HFFc6 (cell line): ENCODE results near the gene GPBP1. TPM values are rescaled to one million over a fixed set of nuclear protein-coding genes. Genes with fewer than 3 reads are reported as not detected.

ENCODE experiments used
- DNase-seq: peaks from one replicate; pipeline ENCODE4 v3.0.0-alpha.2; 2018
- H3K27ac Mint-ChIP-seq: 2 replicates; pipeline ENCODE4 v1.8.0; 2020; ENCODE audit warnings: mild to moderate bottlenecking, mixed read lengths
- H3K27me3 Mint-ChIP-seq: 2 replicates; pipeline ENCODE4 v1.8.0; 2021; ENCODE audit warnings: mild to moderate bottlenecking, moderate library complexity, mixed read lengths; ENCODE audit not compliant: insufficient read depth
- H3K36me3 Mint-ChIP-seq: 2 replicates; pipeline ENCODE4 v1.8.0; 2021; ENCODE audit warnings: low read depth, mixed read lengths
- H3K4me1 Mint-ChIP-seq: 2 replicates; pipeline ENCODE4 v1.8.0; 2020; ENCODE audit warnings: low read depth, mixed read lengths
- H3K4me3 Mint-ChIP-seq: 2 replicates; pipeline ENCODE4 v1.8.0; 2020; ENCODE audit warnings: mild to moderate bottlenecking, moderate library complexity, mixed read lengths
- H3K9me3 Mint-ChIP-seq: 2 replicates; pipeline ENCODE4 v1.8.0; 2020; ENCODE audit warnings: mild to moderate bottlenecking, mixed read lengths
- CTCF ChIP-seq: fragments of 200-600 bp; sonication (generic); IDR thresholded peaks from 2 replicates; pipeline ENCODE4 v1.5.0; 2021; ENCODE audit warnings: antibody characterized with exemption, mild to moderate bottlenecking
- total RNA-seq, 6 experiments: library from RNA; stranded (reverse); fragmentation: NEBNext Ultra II Directional; extraction: Animal tissue kit (Norgen Biotek cat#: 25700); gene quantifications; 2 replicates in 1 of 6; 3 replicates in 5 of 6; pipeline ENCODE4 v1.2.3, GENCODE V29; 2021

Gene GPBP1
- total RNA-seq, 6 experiments from 2014 or later, result 33.6 to 40.1 (median 36.5) TPM

GRCh38 chr5:57311251-57311650 lies 137.4 kb downstream of the GPBP1 start:
- no peak for DNase-seq
- H3K4me3 Mint-ChIP-seq, result no peak overlapping the region; the same call in 1 of the 2 replicates
- H3K4me1 Mint-ChIP-seq, result peaks cover 12% of the 10 kb centered on the region
- no peak overlapping the region for H3K27ac Mint-ChIP-seq
- peaks cover 22% of the 10 kb centered on the region for H3K36me3 Mint-ChIP-seq
- no peak for TF ChIP-seq CTCF
- peaks cover 18% of the 10 kb centered on the region for H3K9me3 Mint-ChIP-seq
- peaks cover 16% of the 10 kb centered on the region for H3K27me3 Mint-ChIP-seq

DNA sequence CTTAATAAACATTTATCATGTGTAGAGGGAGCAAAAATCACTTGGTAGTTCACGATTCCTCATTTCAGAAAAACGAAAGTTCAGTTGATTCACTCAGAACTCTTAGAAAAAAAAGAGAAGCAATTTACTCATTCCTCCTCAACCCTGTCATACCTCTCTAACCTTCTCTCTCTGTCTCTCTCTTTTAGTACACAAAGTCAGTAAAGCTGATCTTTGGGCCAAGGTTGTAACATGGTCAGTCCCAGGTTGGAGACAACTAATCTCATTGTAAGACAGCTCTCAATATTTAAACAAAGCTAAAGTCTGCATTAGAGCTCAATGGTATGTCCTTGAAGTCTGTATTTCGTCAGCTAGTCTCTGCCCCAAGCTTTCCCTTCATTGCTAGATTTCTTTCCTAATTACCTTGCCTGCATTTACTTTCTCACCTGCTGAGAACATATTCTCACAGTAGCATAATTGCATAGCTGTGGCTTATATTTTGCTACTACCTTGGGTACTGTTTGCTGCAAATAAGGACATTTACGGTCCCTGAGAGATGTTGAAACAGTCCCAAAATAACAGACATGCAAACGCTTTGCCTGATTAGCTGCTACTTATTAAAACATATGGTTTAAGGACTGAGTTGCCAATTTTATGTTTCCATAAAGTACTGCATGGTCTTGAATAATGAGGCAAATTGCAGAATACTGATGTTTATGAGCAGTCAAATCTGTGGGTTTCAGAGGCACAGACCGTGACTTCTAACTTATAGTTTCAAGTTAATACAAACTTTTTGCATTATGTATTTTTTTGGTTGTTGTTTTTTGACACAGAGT lies 138.3 kb downstream of the GPBP1 start:
- peaks cover 17% of the 10 kb centered on the region for H3K36me3 Mint-ChIP-seq
- peaks cover 11% of the 10 kb centered on the region for H3K27me3 Mint-ChIP-seq
- no peak for TF ChIP-seq CTCF
- no peak overlapping the region for H3K4me3 Mint-ChIP-seq
- H3K27ac Mint-ChIP-seq, result no peak overlapping the region
- H3K9me3 Mint-ChIP-seq, result peaks cover 12% of the 10 kb centered on the region
- DNase-seq, result no peak
- peaks cover 20% of the 10 kb centered on the region for H3K4me1 Mint-ChIP-seq

DNA sequence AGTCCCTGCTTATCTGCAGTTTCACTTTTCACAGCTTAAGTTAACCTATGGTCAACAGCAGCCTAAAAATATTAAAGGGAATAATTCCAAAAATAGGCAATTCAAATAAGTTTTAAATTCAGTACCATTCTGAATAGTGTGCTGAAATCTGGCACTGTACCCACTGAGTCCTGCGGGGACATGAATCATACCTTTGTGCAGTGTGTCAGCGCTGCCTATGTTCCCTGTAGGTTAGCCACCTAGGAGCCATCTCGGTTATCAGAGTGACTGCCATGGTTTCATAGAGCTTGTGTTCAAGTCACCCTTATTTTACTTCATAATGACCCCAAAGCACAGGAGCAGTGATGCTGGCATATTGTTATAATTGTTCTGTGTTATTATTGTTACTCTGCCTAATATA lies 139.9 kb downstream of the GPBP1 start:
- Mint-ChIP-seq H3K27ac (no peak overlapping the region), H3K36me3 (peaks cover 11% of the 10 kb centered on the region), H3K4me1 (peaks cover 22% of the 10 kb centered on the region), H3K9me3 (peaks cover 6% of the 10 kb centered on the region), H3K4me3 (no peak overlapping the region), H3K27me3 (peaks cover 10% of the 10 kb centered on the region)
- no peak for DNase-seq
- no peak for TF ChIP-seq CTCF

Other genes with a start within 250 kb of the GPBP1 start
- 10 to 100 TPM; 12.5 to 15.2 (median 14.5) TPM for gene MIER3, start 221.9 kb upstream of the GPBP1 start, total RNA-seq